Hematopoietic multipotent progenitor cell treated with erythropoietin and hydrocortisone succinate and interleukin-3 and kit ligand, for 6 days (in vitro differentiated cells): ENCODE measurements around the gene YPEL1.
"Not testable (repeated sequence)": the region's sequence is repeated elsewhere in the genome, so short reads cannot be mapped to it uniquely, and the experiment has no call there.

Experiments
- DNase-seq: peaks from one replicate; pipeline ENCODE4 v3.0.0-alpha.2; 2015

The YPEL1 gene

GRCh38 chr22:21753374-21754111 lies 17.9 kb upstream of the YPEL1 start:
- peak; percentile 81 for DNase-seq

- no peak for DNase-seq
Measured at GRCh38 chr22:21752276-21752675, 16.7 kb upstream of the YPEL1 start.

GRCh38 chr22:21745948-21746347 lies 10.4 kb upstream of the YPEL1 start:
- DNase-seq, result no peak

GRCh38 chr22:21744917-21745316 lies 9.3 kb upstream of the YPEL1 start:
- not testable (repeated sequence) for DNase-seq

- no peak for DNase-seq
Measured at GRCh38 chr22:21741790-21742189, 6.2 kb upstream of the YPEL1 start.

GRCh38 chr22:21741059-21741458 lies 5.5 kb upstream of the YPEL1 start:
- no peak for DNase-seq

- DNase-seq, result no peak
Measured at GRCh38 chr22:21739828-21740377, 4.3 kb upstream of the YPEL1 start.

GRCh38 chr22:21738966-21739365 lies 3.4 kb upstream of the YPEL1 start:
- no peak for DNase-seq

GRCh38 chr22:21738081-21738480 lies 2.5 kb upstream of the YPEL1 start:
- peak; percentile 11 for DNase-seq

GRCh38 chr22:21736948-21737347 lies 1.4 kb upstream of the YPEL1 start:
- no peak for DNase-seq

GRCh38 chr22:21736084-21736642 lies 569 bp upstream of the YPEL1 start:
- DNase-seq, result no peak

- DNase-seq, result peak; percentile 57
Measured at GRCh38 chr22:21734540-21735199, 924 bp downstream of the YPEL1 start.

- no peak for DNase-seq
Measured at GRCh38 chr22:21731503-21731902, 4.1 kb downstream of the YPEL1 start.

- DNase-seq, result no peak
Measured at GRCh38 chr22:21730535-21731308, 4.9 kb downstream of the YPEL1 start.

- not testable (repeated sequence) for DNase-seq
Measured at GRCh38 chr22:21729184-21729583, 6.4 kb downstream of the YPEL1 start.

GRCh38 chr22:21728270-21728669 lies 7.3 kb downstream of the YPEL1 start:
- no peak for DNase-seq

- no peak for DNase-seq
Measured at GRCh38 chr22:21727768-21728167, 7.8 kb downstream of the YPEL1 start.

- no peak for DNase-seq
Measured at GRCh38 chr22:21727159-21727558, 8.4 kb downstream of the YPEL1 start.

- DNase-seq, result peak; percentile 70
Measured at GRCh38 chr22:21726650-21727049, 8.9 kb downstream of the YPEL1 start.

GRCh38 chr22:21725956-21726649 lies 9.5 kb downstream of the YPEL1 start:
- DNase-seq, result no peak

- not testable (repeated sequence) for DNase-seq
Measured at GRCh38 chr22:21724496-21724895, 11.1 kb downstream of the YPEL1 start.

GRCh38 chr22:21721195-21721852 lies 14.3 kb downstream of the YPEL1 start:
- DNase-seq, result not testable (repeated sequence)
